ENCODE measurements around the gene PIP5KL1.

- TF ChIP-seq CTCF (IDR thresholded peaks at IDR 0.05; ENCODE audit: low read depth, low read length) (no peak), POLR2A (IDR thresholded peaks at IDR 0.05; ENCODE audit: extremely low read depth, insufficient read length) (no peak), MYC (IDR thresholded peaks at IDR 0.05; ENCODE audit: low read depth, low read length) (no peak)
- TF ChIP-seq, protein P1, sequence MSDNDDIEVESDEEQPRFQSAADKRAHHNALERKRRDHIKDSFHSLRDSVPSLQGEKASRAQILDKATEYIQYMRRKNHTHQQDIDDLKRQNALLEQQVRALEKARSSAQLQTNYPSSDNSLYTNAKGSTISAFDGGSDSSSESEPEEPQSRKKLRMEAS (IDR thresholded peaks at IDR 0.05; ENCODE audit: low read depth, low read length), result no peak
Measured at GRCh38 chr9:127961613-127962155, 31.1 kb upstream of the PIP5KL1 start.

Data from NB4 (cell line).